Measurements from ENCODE around the gene KANSL1.

DNA sequence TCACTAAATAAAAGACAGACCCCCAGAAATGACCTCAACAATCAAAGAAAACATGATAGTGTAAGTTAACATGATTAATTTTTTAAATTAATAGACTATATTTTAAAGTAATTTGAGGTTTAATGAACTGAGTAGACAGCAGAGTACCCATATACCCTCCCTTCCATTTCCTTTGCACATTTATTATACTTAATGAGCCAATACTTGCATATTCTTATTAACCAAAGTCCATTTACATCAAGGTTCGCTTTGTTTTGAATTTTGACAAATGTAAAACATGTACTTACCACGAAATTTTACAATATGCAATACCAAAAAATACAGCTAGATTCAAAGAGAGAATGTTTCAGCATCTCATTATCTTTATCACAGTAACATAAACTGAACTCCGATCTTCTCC, 72.7 kb downstream of the KANSL1 start:
- no peak for TF ChIP-seq POLR2A (IDR thresholded peaks at IDR 0.05)
- TF ChIP-seq, protein P1, sequence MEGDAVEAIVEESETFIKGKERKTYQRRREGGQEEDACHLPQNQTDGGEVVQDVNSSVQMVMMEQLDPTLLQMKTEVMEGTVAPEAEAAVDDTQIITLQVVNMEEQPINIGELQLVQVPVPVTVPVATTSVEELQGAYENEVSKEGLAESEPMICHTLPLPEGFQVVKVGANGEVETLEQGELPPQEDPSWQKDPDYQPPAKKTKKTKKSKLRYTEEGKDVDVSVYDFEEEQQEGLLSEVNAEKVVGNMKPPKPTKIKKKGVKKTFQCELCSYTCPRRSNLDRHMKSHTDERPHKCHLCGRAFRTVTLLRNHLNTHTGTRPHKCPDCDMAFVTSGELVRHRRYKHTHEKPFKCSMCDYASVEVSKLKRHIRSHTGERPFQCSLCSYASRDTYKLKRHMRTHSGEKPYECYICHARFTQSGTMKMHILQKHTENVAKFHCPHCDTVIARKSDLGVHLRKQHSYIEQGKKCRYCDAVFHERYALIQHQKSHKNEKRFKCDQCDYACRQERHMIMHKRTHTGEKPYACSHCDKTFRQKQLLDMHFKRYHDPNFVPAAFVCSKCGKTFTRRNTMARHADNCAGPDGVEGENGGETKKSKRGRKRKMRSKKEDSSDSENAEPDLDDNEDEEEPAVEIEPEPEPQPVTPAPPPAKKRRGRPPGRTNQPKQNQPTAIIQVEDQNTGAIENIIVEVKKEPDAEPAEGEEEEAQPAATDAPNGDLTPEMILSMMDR (IDR thresholded peaks at IDR 0.05), result no peak
